NOMO-1 (cell line): Measurements from ENCODE around the gene RAPGEF5.
A peak's percentile ranks its signal among the peaks of the same experiment; 100 is the strongest.

Experiments used
- DNase-seq, 2 experiments: peaks; one replicate each; lab custom pipeline; 2025; ENCODE audit not compliant: unreplicated experiment in 2 of 2; lab: John Stamatoyannopoulos, UW

The RAPGEF5 gene

DNA sequence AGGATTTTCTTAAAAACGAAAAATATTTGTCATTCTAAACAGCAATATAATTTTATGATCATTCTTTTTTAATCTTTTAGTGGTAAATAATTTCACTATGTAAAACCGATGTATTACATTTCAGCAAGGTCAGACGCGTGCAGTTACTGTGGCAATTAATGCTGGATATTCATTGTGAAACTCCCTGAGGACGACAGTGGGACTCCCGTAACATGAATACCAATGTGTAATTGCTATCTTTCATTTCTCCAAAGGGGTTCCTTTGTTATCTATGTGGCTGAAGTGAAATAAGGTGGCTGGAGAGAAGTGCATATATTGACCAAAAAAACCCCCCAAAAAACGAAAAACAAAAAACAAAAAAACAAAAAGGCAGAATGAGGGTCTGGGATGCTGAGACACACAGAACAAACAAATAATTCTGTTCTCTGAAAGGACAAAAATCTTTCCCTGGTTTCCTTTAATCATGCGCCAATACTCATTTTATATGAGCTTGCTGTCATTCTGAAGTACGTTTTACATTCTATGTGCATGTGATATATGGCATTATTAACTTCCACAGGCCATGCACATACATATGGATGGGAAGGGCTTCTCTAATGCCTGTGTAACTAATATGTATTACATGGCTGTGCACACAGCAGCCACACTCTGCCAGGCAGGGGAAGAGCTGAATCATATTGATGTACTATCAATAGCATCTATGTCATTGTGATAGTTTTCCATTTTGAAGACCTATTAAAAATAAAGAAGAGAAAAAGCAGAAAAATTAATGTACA is 161.4 kb downstream of the RAPGEF5 start:
- DNase-seq, result no peak

DNA sequence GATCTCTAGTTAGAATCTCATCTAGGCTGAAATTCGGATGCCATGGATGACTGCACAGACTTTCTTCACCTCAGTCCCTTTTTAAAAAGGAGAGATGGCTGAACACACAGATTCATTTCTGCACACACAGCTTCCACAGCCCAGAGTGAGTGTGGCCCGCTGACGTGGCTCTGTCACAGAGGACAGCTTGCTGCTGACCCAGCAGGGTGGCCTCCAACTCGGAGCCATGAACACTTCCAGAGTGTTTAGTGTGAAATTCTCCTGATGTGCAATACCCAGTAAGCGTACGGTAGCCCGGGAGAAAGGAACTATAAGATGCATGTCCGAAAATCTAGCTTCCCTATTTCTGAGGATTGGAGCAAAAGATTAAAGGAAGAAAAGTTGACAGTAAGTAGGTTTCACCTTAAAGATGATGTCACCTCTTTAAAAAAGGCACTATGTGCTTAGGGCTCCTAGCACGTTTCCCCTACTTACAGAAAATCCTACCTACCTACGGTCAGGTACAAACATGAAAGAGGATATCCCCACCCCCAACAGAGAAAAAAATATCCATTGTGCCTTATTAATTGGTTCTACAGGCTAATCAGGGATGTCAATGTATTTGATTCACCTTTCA is 162.2 kb downstream of the RAPGEF5 start:
- DNase-seq, result no peak

DNA sequence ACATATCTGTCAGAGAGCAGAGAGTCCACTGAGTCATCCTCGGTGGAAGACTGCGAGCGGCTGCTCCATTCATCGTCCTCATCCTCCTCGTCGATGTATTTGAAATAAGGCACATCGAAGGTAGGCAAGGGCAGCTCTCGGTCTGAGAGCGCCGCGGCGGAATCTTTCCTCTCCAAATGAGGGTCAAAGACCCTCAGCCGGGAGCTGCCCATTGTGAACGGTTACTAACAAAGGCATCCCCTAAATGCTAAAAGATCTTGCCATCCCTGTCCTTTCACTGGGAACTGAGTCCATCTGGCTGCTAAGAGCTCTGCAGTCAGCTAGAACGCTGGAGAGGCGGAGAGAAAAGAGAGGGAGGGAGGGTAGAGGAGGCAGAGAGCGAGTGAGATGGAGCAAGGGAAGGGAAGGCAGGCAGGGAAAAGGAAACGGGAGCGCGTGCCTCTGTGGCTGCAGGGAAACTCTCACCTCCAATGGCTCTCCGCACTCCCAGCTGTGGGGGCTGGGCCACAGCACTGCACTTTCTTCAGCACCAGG is 163.4 kb downstream of the RAPGEF5 start:
- DNase-seq, result no peak

DNA sequence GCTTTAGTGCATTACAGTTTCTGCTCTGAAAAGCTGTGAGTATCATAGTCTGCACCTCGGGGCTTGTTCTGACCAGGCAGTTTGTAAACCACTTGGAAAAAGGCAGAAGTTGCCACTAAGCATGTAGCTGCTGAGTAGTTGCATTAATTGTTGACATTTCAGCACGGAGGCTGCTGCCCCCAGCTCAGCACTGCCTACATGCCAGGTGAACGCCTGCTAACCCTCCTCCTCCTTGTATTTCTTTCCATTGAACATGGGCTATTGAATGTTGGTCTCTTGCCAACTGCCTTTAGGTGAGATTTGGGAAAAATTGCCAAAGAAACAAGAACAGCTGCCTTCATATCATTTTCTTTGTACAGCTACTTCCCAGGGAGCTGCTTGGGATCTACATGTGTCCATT is 164.2 kb downstream of the RAPGEF5 start:
- DNase-seq, result no peak

DNA sequence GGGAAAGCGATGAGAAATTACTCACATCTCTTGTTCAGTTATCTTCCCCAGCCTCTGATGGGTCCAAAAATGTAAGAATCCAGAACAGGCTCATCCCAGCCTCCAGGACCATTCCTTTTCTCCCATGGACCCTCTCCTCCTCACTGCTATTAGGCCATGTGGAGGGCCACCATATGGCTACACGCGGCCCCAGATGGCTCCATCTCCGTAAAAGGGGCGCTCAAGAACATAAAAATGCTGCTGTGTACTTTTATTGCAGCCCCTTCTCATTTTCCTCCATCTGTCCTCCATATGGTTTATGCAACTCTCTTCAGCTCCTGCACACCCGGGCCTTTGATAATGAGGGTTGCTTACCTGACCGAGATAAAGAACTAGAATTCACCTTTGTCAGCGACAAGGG is 166.2 kb downstream of the RAPGEF5 start:
- no peak for DNase-seq

DNA sequence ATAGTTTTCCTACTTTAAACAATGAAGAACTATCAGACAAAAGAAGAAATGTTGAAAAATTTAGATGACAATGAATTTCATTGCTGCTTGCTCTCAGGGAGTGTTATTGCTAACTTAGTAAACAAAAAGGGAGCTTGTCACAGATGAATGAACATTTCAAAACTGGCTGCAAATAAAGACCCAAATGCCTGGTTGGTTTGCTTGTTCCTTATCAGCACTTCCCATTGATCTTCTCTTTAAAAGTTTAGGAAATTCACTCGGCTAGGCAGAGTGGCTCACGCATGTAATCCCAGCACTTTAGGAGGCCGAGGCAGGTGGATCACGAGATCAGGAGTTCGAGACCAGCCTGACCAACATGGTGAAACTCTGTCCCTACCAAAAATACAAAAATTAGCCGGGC is 167.2 kb downstream of the RAPGEF5 start:
- DNase-seq, result no peak

DNA sequence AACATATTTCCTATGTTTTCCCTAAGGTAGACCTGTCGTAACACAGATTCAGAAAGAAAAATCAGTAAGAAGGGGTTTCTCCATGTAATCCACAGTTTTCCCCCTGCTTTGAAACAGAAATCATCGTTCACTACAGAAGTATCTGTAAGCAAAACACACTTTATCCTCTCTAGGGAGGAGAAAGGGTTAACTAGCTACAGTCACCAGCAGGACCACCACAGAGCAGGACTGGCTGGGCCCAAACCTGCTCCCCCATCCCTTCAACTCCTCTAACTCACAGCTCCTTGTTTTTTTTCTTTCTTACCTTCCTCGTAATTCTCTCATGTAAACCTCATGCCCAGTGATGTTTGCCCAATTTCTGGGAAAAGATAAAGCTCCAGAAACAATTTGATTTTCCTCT is 167.7 kb downstream of the RAPGEF5 start:
- DNase-seq, result no peak

DNA sequence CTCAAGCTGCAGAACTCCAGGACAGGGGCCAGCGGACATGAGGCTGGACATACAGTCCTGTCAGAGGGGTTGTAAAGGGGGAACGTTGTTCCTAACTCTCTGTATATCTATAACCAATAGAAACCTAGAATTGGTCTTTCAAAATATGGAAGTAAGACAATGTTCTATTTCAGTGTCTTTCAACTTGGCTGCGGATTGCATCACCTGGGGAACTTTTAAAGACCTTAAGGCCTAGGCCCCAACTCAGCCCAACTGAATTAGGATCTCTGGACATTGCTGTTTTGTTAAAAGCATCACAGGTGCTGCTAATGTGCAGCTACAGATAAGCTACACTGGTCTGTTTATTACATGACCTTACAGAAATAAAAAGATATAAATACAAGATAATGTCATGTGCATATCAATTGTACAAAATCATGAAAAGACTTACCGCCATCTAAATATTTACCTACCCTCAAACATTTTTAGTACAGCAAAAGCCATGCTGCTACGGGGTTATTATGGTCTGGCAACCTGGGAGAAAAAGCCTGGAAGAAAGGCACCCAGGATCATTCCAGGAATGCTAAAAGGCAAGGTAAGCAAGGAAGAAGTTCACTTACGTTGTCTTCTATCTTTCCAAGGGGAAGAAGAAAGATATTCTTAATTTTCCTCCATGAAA is 169.1 kb downstream of the RAPGEF5 start:
- DNase-seq, result no peak

DNA sequence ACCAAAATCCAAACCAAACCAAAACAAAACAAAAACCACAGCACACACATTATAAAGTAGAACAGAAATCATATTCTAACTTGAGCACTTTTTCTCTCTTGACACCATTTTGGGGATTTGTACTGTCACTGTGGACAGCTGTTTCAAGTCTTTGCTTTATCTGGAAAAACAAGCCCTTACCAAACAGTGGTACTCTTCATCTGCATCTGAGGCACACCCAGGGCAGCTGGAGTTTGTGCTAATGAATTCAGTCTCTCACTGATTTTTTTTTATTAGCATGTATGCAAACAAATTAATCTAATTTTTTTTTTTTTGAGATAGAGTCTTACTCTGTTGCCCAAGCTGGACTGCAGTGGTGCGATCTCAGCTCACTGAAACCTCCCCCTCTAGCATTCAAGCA is 171.4 kb downstream of the RAPGEF5 start:
- DNase-seq, result no peak

DNA sequence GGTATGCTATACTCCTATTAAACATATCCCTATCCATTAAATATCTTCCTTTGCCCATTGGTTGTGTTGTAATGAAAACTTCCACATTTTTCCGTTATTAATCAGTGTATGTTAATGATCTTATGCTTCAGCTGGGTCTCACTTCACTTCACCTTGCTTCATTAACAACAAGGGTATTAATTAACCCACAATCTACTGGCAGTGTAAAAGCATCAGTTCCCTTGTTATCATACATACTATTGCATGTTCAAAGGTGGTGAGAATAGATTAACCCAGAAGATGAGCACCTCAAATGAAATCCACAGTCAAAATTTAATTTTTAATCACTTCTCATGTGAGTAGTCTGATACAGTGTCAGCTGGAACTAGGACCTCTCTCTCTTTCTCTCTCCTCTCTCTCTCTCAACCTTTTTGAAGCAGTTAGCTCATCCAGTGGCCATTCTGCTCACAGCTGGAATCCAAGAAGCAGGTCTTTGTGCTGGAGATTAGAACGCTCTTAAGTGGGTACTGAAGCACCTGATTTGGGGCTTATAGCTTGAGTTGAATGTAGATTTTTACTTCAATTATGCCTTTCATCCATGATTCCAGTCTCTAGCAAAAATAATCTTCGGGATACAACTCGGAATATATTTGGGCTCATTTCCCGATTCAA is 172.3 kb downstream of the RAPGEF5 start:
- DNase-seq, result no peak

DNA sequence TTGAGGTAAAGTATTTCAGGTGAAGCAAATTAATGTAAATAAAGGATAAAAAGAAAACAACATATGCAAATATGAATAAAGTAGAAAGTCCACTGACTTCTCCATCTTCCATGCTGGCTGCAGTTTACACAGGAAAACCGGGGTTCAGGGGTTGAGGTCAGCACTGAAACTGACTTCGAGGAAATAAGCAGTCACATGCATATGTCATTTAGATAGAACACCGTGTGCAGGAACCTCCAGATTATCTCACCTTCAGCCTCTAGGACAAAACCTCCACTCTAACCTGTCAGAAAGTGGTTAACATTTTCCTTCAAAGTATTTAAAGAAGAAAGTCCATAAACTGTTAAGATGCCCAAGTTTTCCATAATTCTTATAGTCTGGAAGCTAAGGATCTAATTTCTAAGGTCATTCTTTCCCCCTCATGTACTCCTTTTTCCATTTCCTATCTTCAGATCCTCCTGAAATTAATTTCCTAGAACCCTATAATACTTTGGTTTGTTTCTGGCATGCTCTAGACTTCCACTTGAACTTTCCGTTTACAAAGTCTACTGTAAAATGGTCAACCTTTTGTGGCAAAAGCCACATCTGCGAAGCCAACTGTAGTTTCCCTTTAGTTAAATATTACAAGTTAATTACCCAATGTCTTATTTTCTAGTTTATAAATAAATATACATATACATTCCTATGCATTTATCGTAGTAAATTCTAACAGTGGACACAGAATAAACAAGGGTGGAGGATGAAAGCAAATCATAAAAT is 173.3 kb downstream of the RAPGEF5 start:
- DNase-seq, result no peak

DNA sequence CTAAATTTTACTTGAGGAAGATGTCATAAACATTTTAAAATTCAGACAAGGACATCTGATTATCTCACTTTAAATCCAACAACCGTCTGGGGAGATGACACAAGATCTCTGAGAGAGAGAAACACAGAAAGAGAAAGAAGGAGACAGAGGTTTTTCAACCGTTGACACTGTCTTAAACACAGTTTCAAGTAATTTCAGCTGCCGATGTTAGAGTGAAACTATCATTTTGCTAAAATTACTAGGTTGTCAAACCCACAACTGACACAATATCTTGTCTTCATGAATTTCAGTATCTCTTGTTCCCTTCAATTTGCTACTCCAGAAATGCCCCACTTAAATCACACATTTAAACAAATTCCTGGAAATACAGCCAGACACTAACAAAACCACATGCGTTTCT is 174.8 kb downstream of the RAPGEF5 start:
- DNase-seq, result no peak

DNA sequence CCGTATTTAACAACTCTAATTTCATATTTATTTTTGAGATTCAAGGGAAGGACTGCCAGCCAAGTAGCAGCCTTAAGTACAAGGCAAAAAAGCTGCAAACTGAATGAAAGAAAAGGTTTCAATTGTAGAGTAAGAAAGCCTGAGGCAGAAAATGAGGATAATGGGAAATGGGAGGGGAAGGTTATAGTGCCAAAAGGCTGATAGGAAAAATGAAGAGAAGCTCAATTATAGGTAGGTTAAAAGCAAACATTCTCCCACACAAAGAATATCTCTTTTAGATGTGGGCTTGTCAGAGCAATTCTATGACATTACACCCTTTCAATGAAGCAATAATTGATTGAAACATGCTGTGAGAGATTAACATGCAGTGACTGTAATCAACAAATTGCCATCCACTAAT is 175.3 kb downstream of the RAPGEF5 start:
- no peak for DNase-seq

DNA sequence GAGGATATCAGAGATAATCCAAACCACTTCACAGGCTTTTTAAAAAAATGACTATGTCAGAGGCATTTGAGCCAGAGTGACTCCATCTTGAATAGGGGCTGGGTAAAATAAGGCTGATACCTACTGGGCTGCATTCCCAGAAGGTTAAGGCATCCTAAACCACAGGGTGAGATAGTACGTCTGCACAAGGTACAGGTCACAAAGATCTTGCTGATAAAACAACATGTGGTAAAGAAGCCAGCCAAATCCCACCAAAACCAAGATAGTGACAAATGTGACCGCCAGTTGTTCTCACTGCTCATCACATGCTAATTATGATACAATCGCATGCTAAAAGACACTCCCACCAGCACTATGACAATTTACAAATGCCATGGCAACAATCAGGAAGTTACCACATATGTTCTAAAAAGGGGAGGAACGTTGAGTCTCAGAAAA is 177.5 kb downstream of the RAPGEF5 start:
- DNase-seq, result no peak

DNA sequence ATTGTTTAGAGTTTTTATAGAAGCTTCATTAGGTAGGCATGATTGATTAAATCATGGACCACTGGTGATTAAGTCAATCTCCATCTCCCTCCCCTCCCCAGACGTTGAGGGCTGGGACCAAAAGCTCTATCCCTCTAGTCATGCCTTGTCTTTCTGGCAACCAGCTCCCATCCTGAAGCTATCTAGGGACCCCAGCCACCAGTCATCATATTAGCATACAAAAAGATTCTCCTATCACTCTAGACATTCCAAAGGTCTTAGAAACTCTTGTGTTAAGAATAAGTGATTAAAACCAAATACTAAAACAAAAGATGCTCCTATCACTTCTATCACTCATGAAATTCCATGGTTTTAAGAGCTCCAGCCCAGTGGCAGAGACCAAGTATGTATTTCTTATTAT is 178.2 kb downstream of the RAPGEF5 start:
- no peak for DNase-seq

DNA sequence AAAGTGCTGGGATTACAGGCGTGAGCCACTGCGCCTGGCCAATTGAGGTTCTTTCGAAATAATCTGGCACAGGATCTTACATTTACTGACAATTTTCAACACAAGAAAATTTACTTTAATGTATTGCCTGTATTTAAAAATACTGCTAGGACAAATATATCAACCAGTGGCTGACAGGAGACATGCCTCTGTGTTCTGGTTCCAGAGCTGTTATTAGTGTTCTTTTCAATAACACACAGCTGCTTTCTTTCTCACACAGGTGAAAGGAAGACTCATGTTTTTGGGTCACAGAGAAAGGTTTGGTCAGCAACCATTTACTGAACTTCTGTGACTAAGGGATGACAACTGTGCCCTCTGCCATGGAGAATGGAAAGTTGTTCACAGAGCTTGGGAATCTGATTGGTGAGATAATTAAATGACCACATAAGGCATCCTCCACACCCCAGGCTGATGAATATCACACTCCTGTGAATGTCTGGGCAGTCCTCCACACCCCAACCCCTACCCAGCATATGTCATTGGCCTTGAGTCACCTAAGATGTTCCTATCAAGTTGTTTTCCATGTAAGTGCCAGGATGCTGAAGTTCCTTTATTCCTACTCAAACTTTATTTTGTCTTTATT is 180.1 kb downstream of the RAPGEF5 start:
- no peak for DNase-seq

DNA sequence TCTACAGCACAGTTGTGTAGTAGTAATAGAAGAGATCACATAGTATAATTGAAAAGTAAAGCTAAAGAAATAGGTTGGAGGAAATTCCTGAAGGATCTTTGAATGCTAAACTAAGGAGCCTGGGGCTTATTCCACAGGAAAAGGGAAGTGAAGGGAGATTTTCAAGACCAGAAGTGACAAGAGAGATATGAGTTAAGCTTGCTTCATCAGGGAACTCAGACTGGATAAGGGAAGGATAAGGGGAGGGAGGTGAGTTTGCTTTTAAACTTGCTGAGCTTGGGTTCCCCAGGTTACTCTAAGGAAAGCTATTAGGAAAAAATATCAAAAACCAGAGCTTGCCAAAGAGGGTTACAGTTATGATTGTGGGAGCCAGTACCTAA is 182.4 kb downstream of the RAPGEF5 start:
- DNase-seq, result no peak

DNA sequence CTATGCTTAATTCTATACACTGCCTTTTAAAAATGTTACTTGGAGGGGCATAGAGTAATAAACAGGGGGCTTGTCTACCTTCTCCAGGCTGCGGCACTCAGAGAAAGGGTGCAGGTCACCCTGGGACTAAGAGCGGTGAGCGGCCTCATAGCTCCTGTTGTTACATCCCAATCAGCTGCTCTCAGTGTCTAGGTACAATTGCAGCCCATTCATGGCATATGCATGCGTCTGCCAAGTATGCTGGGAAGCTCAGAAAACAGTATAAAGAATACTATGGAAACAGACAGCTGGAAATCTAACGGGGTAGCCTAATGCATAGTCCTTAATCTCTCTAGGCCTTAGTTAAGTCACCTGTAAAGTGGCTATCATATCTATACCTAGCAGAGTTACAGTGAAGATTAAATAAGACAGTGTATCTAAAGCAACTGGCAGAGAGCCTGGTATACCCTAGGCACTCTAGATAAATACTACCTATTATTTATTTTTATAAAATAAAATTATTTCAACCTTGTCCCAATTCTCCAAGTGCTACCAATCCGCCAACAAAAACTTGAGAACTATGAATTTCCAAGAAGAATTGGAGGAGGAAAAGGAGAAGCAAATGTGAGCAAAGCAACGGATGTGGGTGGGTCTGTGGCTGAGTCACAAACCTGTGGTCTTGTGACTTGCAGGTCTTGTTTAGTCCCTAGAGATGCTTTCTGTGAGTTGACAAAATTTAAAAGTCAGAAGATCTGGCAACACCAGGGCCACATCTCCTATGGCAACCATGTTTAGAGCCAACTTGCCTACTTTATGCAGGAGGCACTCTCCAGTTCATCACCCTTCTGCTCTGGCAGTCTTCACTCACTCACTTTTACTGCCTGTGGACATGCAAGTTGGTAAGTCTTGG is 183.0 kb downstream of the RAPGEF5 start:
- peak; percentile 12 to 26 for DNase-seq

DNA sequence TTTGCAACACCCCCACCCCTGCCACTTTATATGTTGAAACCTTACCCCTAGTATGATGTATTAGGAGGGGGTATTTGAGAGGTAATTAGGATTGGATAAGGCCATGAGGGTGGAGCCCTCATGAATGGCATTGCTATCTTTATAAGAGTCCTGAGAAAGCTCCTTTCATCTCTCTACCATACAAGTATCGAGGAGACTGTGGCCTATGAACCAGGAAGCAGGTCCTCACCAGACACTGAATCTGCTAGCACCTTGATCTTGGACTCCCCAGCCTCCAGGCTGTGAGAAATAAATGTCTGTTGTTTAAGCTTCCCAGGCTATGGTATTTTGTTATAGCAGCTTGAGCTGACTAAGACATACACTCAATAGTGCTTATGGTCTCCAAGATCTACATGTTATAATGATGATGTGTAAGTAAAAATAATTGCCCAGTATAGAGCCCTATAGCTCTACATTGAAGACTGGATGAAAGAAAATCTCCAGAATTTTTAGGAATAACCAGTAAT is 188.8 kb downstream of the RAPGEF5 start:
- no peak for DNase-seq
